Spleen (tissue), 7 donors: Measurements from ENCODE around the gene AKR1B1.

Experiments
- CTCF ChIP-seq, 11 experiments: fragments of 200-600 bp in 7 of 11; fragments of 450-650 bp in 4 of 11; sonication (generic) in 4 of 11; IDR thresholded peaks in 8 of 11; conservative IDR thresholded peaks in 3 of 11; 1 replicate in 7 of 11; 2 replicates in 4 of 11; pipeline versions ENCODE4 v1.4.0 to v1.8.0; 2016 to 2021; ENCODE audit warnings: antibody characterized with exemption in 11 of 11, inconsistent platforms in 4 of 11, mild to moderate bottlenecking in 1 of 11
- POLR2AphosphoS5 ChIP-seq, 3 donors: sonication (generic); formaldehyde crosslinking; IDR thresholded peaks; one replicate each; pipeline ENCODE4 v1.5.1; 2017; ENCODE audit warnings: antibody characterized with exemption in 3 of 3
- donor health status: DM: no; HTN: no; CAD: no; lungs with moderate emphysema.
- donor health status: DM: no; HTN: no; CAD: no.
- donor health status: DM: no; HTN: no; CAD: no.

DNA sequence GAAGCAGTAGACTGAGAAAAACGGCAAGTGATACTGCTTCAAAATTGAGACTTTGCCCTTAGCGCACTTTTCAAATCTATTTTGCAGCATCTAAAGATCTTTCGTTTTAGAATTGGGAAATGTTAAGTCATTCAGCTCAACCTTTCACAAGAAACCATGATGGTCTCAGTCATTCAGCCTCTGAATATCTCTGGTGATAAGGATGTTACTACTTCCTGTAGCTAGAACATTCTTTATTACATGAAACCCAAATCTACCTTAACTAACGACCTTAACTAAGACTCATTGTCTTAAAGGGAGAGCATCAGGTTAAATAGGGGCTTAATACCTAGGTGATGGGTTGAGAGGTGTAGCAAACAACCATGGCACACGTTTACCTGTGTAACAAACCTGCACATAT, 42.1 kb upstream of the AKR1B1 start:
- TF ChIP-seq CTCF (IDR thresholded peaks at IDR 0.05 in 8 of 11, conservative IDR thresholded peaks at IDR 0.05 in 3 of 11), result no peak
- no peak for TF ChIP-seq POLR2AphosphoS5 (IDR thresholded peaks at IDR 0.05)
